HepG2 (cell line): Measurements from ENCODE around the gene ARHGAP32. TPM values are rescaled to one million over a fixed set of nuclear protein-coding genes. Genes with fewer than 3 reads are reported as not detected.

Source experiments
- PITX1 ChIP-seq: sonication (generic); formaldehyde crosslinking; IDR thresholded peaks from 2 replicates; pipeline ENCODE4 v1.5.1; 2020; ENCODE audit warnings: mild to moderate bottlenecking, missing genetic modification reagents
- RCOR2 ChIP-seq: IDR thresholded peaks from 2 replicates; pipeline ENCODE4 v1.6.1; 2016; ENCODE audit warnings: missing biosample characterization, missing genetic modification reagents
- RORA ChIP-seq: sonication (generic); formaldehyde crosslinking; IDR thresholded peaks from 2 replicates; pipeline ENCODE4 v1.5.0; 2020; ENCODE audit warnings: mild to moderate bottlenecking, missing genetic modification reagents, moderate library complexity
- YY1 ChIP-seq: IDR thresholded peaks from 2 replicates; pipeline ENCODE4 v1.6.1; 2011; ENCODE audit warnings: low read length, low read depth, moderate library complexity, mild to moderate bottlenecking; ENCODE audit not compliant: insufficient read depth, insufficient replicate concordance
- ZFP90 ChIP-seq: sonication (generic); formaldehyde crosslinking; IDR thresholded peaks from 2 replicates; pipeline ENCODE4 v1.8.0; 2022; ENCODE audit warnings: missing genetic modification reagents, mild to moderate bottlenecking, inconsistent platforms, borderline replicate concordance
- ZNF7 ChIP-seq: IDR thresholded peaks from 2 replicates; pipeline ENCODE4 v1.6.1; 2016; ENCODE audit warnings: missing biosample characterization, missing genetic modification reagents
- ZNF747 ChIP-seq: sonication (generic); formaldehyde crosslinking; IDR thresholded peaks from 2 replicates; pipeline ENCODE4 v1.8.1; 2023; ENCODE audit warnings: missing genetic modification reagents, mild to moderate bottlenecking, borderline replicate concordance
- polyA plus RNA-seq, 8 experiments: library from polyadenylated mRNA; depleted of rRNA in 3 of 8; stranded (reverse) in 7 of 8; unstranded in 1 of 8; fragments of >200 nt; fragmentation: Illumina TruSeq in 4 of 8; extraction: Trizol in 4 of 8; gene quantifications; 2 replicates each; pipeline versions ENCODE4 v1.2.1 to v1.2.3, GENCODE V29; 2011 to 2016; ENCODE audit warnings: low read depth in 4 of 8, missing spikeins in 1 of 8, mixed read lengths in 1 of 8; ENCODE audit not compliant: insufficient read depth in 1 of 8
- total RNA-seq, 5 experiments: library from RNA; depleted of rRNA; stranded (reverse); fragments of >200 nt; fragmentation: Illumina TruSeq; extraction: Trizol; gene quantifications; 2 replicates each; pipeline ENCODE4 v1.2.3, GENCODE V29; 2016; ENCODE audit warnings: low read depth in 1 of 5
- TF ChIP-seq, protein P1 (sequence below): sonication (generic); formaldehyde crosslinking; IDR thresholded peaks from 2 replicates; pipeline ENCODE4 v1.9.0; 2021; ENCODE audit warnings: missing genetic modification reagents, borderline replicate concordance
- TF ChIP-seq, protein P2 (sequence below): sonication (generic); formaldehyde crosslinking; conservative IDR thresholded peaks from 2 replicates; pipeline ENCODE4 v1.8.0; 2022; ENCODE audit warnings: low read depth, missing genetic modification reagents
- TF ChIP-seq, protein P3 (sequence below): IDR thresholded peaks from 2 replicates; pipeline ENCODE4 v1.6.1; 2018; ENCODE audit warnings: missing genetic modification reagents, mild to moderate bottlenecking, missing compliant biosample characterization
- TF ChIP-seq, protein P4 (sequence below): sonication (generic); formaldehyde crosslinking; IDR thresholded peaks from 2 replicates; pipeline ENCODE4 v1.4.0; 2020; ENCODE audit warnings: missing genetic modification reagents, borderline replicate concordance
- TF ChIP-seq, protein P5 (sequence below): sonication (generic); formaldehyde crosslinking; IDR thresholded peaks from 2 replicates; pipeline ENCODE4 v1.4.0; 2020; ENCODE audit warnings: low read depth, missing genetic modification reagents

ARHGAP32 gene
- total and polyA plus RNA-seq, 2 of the 13 experiments (the other 11 are each of a cell fraction or from before 2014, with no cell fraction given): 6.3 to 8.2 TPM

DNA sequence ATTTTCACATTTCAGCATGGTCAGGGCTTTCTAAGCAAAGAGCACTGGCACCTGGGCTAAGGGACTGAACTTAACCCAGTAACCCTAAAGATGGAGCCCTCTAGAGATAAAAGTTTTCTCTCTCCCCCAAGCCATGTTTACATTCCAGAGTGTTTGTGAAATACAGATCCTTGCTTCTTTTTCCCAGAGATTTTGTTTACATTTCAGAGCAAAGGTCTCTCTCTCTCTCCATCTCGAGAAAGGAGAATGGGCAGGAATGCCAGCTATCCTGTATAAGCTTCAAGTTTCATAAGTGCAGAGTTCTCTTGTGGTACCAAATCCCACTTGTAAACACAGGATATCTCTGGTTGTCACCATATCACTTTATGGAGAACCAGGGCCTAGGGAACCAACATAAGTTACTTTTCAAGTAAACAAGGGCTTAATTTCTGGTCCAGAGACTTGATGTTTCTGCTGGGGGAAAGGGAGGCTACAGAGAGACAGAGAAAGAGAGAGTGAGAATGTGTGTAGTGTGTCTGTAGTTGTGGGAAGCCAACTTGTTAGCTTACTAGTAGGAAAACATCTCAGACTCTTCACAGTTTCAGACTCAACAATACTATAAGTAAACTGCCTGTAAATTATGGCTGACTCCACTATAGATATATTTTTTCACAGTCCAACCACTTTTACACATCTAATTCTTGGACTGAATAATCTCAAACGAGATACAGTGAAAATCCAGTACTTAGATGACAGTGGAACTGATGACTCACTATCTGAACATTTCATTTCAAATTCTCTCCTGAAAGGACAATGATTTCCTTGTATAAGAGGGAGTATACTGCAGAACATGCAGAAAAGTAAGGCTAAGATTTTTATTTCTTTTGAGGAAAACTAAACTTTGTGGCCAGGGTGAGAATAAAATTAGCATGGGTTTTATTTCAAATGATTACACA is 76.2 kb downstream of the ARHGAP32 start (continued):
- TF ChIP-seq, protein P1, sequence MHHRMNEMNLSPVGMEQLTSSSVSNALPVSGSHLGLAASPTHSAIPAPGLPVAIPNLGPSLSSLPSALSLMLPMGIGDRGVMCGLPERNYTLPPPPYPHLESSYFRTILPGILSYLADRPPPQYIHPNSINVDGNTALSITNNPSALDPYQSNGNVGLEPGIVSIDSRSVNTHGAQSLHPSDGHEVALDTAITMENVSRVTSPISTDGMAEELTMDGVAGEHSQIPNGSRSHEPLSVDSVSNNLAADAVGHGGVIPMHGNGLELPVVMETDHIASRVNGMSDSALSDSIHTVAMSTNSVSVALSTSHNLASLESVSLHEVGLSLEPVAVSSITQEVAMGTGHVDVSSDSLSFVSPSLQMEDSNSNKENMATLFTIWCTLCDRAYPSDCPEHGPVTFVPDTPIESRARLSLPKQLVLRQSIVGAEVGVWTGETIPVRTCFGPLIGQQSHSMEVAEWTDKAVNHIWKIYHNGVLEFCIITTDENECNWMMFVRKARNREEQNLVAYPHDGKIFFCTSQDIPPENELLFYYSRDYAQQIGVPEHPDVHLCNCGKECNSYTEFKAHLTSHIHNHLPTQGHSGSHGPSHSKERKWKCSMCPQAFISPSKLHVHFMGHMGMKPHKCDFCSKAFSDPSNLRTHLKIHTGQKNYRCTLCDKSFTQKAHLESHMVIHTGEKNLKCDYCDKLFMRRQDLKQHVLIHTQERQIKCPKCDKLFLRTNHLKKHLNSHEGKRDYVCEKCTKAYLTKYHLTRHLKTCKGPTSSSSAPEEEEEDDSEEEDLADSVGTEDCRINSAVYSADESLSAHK (CRISPR knock-in tag): no peak
- no peak for TF ChIP-seq ZNF7
- TF ChIP-seq RORA (CRISPR knock-in tag): no peak
- TF ChIP-seq, protein P2, sequence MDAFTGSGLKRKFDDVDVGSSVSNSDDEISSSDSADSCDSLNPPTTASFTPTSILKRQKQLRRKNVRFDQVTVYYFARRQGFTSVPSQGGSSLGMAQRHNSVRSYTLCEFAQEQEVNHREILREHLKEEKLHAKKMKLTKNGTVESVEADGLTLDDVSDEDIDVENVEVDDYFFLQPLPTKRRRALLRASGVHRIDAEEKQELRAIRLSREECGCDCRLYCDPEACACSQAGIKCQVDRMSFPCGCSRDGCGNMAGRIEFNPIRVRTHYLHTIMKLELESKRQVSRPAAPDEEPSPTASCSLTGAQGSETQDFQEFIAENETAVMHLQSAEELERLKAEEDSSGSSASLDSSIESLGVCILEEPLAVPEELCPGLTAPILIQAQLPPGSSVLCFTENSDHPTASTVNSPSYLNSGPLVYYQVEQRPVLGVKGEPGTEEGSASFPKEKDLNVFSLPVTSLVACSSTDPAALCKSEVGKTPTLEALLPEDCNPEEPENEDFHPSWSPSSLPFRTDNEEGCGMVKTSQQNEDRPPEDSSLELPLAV (CRISPR knock-in tag): no peak
- TF ChIP-seq ZNF747: 0 out of 2 replicates have a peak, but pooled peaks have one; percentile 64
- TF ChIP-seq, protein P3, sequence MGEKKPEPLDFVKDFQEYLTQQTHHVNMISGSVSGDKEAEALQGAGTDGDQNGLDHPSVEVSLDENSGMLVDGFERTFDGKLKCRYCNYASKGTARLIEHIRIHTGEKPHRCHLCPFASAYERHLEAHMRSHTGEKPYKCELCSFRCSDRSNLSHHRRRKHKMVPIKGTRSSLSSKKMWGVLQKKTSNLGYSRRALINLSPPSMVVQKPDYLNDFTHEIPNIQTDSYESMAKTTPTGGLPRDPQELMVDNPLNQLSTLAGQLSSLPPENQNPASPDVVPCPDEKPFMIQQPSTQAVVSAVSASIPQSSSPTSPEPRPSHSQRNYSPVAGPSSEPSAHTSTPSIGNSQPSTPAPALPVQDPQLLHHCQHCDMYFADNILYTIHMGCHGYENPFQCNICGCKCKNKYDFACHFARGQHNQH (CRISPR knock-in tag): no peak
- TF ChIP-seq, protein P4, sequence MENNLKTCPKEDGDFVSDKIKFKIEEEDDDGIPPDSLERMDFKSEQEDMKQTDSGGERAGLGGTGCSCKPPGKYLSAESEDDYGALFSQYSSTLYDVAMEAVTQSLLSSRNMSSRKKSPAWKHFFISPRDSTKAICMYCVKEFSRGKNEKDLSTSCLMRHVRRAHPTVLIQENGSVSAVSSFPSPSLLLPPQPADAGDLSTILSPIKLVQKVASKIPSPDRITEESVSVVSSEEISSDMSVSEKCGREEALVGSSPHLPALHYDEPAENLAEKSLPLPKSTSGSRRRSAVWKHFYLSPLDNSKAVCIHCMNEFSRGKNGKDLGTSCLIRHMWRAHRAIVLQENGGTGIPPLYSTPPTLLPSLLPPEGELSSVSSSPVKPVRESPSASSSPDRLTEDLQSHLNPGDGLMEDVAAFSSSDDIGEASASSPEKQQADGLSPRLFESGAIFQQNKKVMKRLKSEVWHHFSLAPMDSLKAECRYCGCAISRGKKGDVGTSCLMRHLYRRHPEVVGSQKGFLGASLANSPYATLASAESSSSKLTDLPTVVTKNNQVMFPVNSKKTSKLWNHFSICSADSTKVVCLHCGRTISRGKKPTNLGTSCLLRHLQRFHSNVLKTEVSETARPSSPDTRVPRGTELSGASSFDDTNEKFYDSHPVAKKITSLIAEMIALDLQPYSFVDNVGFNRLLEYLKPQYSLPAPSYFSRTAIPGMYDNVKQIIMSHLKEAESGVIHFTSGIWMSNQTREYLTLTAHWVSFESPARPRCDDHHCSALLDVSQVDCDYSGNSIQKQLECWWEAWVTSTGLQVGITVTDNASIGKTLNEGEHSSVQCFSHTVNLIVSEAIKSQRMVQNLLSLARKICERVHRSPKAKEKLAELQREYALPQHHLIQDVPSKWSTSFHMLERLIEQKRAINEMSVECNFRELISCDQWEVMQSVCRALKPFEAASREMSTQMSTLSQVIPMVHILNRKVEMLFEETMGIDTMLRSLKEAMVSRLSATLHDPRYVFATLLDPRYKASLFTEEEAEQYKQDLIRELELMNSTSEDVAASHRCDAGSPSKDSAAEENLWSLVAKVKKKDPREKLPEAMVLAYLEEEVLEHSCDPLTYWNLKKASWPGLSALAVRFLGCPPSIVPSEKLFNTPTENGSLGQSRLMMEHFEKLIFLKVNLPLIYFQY (CRISPR knock-in tag): 0 out of 2 replicates have a peak, but pooled peaks have one; percentile 28
- TF ChIP-seq YY1: no peak
- TF ChIP-seq ZFP90: no peak
- TF ChIP-seq RCOR2 (CRISPR knock-in tag): peak; percentile 84
- TF ChIP-seq, protein P5, sequence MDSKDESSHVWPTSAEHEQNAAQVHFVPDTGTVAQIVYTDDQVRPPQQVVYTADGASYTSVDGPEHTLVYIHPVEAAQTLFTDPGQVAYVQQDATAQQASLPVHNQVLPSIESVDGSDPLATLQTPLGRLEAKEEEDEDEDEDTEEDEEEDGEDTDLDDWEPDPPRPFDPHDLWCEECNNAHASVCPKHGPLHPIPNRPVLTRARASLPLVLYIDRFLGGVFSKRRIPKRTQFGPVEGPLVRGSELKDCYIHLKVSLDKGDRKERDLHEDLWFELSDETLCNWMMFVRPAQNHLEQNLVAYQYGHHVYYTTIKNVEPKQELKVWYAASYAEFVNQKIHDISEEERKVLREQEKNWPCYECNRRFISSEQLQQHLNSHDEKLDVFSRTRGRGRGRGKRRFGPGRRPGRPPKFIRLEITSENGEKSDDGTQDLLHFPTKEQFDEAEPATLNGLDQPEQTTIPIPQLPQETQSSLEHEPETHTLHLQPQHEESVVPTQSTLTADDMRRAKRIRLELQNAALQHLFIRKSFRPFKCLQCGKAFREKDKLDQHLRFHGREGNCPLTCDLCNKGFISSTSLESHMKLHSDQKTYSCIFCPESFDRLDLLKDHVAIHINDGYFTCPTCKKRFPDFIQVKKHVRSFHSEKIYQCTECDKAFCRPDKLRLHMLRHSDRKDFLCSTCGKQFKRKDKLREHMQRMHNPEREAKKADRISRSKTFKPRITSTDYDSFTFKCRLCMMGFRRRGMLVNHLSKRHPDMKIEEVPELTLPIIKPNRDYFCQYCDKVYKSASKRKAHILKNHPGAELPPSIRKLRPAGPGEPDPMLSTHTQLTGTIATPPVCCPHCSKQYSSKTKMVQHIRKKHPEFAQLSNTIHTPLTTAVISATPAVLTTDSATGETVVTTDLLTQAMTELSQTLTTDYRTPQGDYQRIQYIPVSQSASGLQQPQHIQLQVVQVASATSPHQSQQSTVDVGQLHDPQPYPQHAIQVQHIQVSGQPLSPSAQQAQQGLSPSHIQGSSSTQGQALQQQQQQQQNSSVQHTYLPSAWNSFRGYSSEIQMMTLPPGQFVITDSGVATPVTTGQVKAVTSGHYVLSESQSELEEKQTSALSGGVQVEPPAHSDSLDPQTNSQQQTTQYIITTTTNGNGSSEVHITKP (CRISPR knock-in tag): no peak
- TF ChIP-seq PITX1 (CRISPR knock-in tag): peak; percentile 89
